DOHH2 (cell line): ENCODE measurements around the gene THTPA.

Experiments used
- H3F3A ChIP-seq: fragments of 200-600 bp; sonication (generic), shearing (Covaris generic); 2 replicates; pipeline ENCODE4 v1.6.0; 2016; ENCODE audit warnings: antibody characterized with exemption, mild to moderate bottlenecking; ENCODE audit not compliant: control insufficient read depth, insufficient read depth
- H3K27ac ChIP-seq: fragments of 200-600 bp; sonication (generic); 2 replicates; pipeline ENCODE4 v1.5.1; 2014; ENCODE audit warnings: low read depth, mild to moderate bottlenecking, low read length, moderate library complexity
- H3K27me3 ChIP-seq: fragments of 200-600 bp; sonication (generic); 2 replicates; pipeline ENCODE4 v1.6.1; 2014; ENCODE audit warnings: mild to moderate bottlenecking, low read length, mixed read lengths; ENCODE audit not compliant: control insufficient read depth
- H3K36me3 ChIP-seq: fragments of 200-600 bp; sonication (generic); 2 replicates; pipeline ENCODE4 v1.6.1; 2014; ENCODE audit warnings: mild to moderate bottlenecking, low read length, moderate library complexity, mixed read lengths; ENCODE audit not compliant: control insufficient read depth
- H3K4me1 ChIP-seq: fragments of 200-600 bp; sonication (generic); 2 replicates; pipeline ENCODE4 v1.6.1; 2014; ENCODE audit warnings: mild to moderate bottlenecking, low read length, mixed read lengths; ENCODE audit not compliant: control insufficient read depth
- H3K4me2 ChIP-seq: fragments of 200-600 bp; sonication (generic); 2 replicates; pipeline ENCODE4 v1.6.0; 2014; ENCODE audit warnings: mild to moderate bottlenecking, low read length, moderate library complexity
- H3K4me3 ChIP-seq: fragments of 200-600 bp; sonication (generic); 2 replicates; pipeline ENCODE4 v1.5.1; 2014; ENCODE audit warnings: mild to moderate bottlenecking, low read length, mixed read lengths
- H3K79me2 ChIP-seq: fragments of 200-600 bp; sonication (generic); 2 replicates; pipeline ENCODE4 v1.6.1; 2014; ENCODE audit warnings: mild to moderate bottlenecking, low read length, mixed read lengths; ENCODE audit not compliant: control insufficient read depth
- H3K9me2 ChIP-seq: fragments of 200-600 bp; sonication (generic); replicated peaks from 2 replicates; pipeline ENCODE4 v1.6.1; 2014; ENCODE audit warnings: mild to moderate bottlenecking, low read length, mixed read lengths; ENCODE audit not compliant: control insufficient read depth
- H3K9me3 ChIP-seq: fragments of 200-600 bp; sonication (generic); 2 replicates; pipeline ENCODE4 v1.6.1; 2014; ENCODE audit warnings: antibody characterized with exemption, low read length, mixed read lengths; ENCODE audit not compliant: control insufficient read depth, insufficient read depth
- H4K20me1 ChIP-seq: fragments of 200-600 bp; sonication (generic); 2 replicates; pipeline ENCODE4 v1.6.0; 2014; ENCODE audit warnings: low read depth, mild to moderate bottlenecking, antibody characterized with exemption, low read length, moderate library complexity; ENCODE audit not compliant: control insufficient read depth, insufficient read depth
- EZH2phosphoT487 ChIP-seq: fragments of 200-600 bp; sonication (generic); IDR thresholded peaks from 2 replicates; pipeline ENCODE4 v1.6.1; 2017; ENCODE audit warnings: borderline replicate concordance, mild to moderate bottlenecking, antibody characterized with exemption, low read length, moderate library complexity, mixed read lengths
- TF ChIP-seq, protein P1 (sequence below): fragments of 200-600 bp; sonication (generic); IDR thresholded peaks from one replicate; pipeline ENCODE4 v1.5.1; 2014; ENCODE audit warnings: antibody characterized with exemption, mild to moderate bottlenecking, low read depth, low read length; ENCODE audit not compliant: poor library complexity, severe bottlenecking

Gene THTPA

GRCh38 chr14:23558346-23559009 lies 2.4 kb downstream of the THTPA start:
- no peaks in the 10 kb centered on the region for H3K9me2 ChIP-seq
- no peak for TF ChIP-seq EZH2phosphoT487
- TF ChIP-seq, protein P1, sequence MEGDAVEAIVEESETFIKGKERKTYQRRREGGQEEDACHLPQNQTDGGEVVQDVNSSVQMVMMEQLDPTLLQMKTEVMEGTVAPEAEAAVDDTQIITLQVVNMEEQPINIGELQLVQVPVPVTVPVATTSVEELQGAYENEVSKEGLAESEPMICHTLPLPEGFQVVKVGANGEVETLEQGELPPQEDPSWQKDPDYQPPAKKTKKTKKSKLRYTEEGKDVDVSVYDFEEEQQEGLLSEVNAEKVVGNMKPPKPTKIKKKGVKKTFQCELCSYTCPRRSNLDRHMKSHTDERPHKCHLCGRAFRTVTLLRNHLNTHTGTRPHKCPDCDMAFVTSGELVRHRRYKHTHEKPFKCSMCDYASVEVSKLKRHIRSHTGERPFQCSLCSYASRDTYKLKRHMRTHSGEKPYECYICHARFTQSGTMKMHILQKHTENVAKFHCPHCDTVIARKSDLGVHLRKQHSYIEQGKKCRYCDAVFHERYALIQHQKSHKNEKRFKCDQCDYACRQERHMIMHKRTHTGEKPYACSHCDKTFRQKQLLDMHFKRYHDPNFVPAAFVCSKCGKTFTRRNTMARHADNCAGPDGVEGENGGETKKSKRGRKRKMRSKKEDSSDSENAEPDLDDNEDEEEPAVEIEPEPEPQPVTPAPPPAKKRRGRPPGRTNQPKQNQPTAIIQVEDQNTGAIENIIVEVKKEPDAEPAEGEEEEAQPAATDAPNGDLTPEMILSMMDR, result no peak
- H3F3A ChIP-seq, result peaks cover 10% of the 10 kb centered on the region; the same call in 1 of the 2 replicates
- H3K9me3 ChIP-seq, result no peaks in the 10 kb centered on the region
- H3K4me2 ChIP-seq, result peak overlapping the region; percentile 70
- peaks cover 56% of the 10 kb centered on the region for H3K36me3 ChIP-seq
- no peak overlapping the region for H3K27ac ChIP-seq
- H3K27me3 ChIP-seq, result no peaks in the 10 kb centered on the region
- H3K4me1 ChIP-seq, result peaks cover 19% of the 10 kb centered on the region
- peaks cover 32% of the 10 kb centered on the region for H3K79me2 ChIP-seq
- H3K4me3 ChIP-seq, result peak overlapping the region; percentile 84; the same call in 1 of the 2 replicates
- H4K20me1 ChIP-seq, result 0 out of 2 replicates have a peak, but pooled peaks cover 5% of the 10 kb centered on the region

- TF ChIP-seq, protein P1, result peak; percentile 99
- TF ChIP-seq EZH2phosphoT487, result no peak
Observed at GRCh38 chr14:23559010-23559925, 3.2 kb downstream of the THTPA start.

GRCh38 chr14:23559926-23560520 lies 4.0 kb downstream of the THTPA start:
- Histone ChIP-seq H3K9me3 (no peaks in the 10 kb centered on the region), H3F3A (peaks cover 10% of the 10 kb centered on the region; the same call in 1 of the 2 replicates), H3K9me2 (no peaks in the 10 kb centered on the region), H3K4me3 (no peak overlapping the region), H3K4me2 (no peak overlapping the region), H4K20me1 (0 out of 2 replicates have a peak, but pooled peaks cover 5% of the 10 kb centered on the region), H3K27ac (no peak overlapping the region), H3K79me2 (peaks cover 32% of the 10 kb centered on the region), H3K27me3 (no peaks in the 10 kb centered on the region), H3K4me1 (peaks cover 19% of the 10 kb centered on the region), H3K36me3 (peaks cover 72% of the 10 kb centered on the region)
- TF ChIP-seq EZH2phosphoT487, result no peak
- TF ChIP-seq, protein P1, result no peak

More at GRCh38 chr14:23559010-23559925, 3.2 kb downstream of the THTPA start:
- H4K20me1 ChIP-seq, result 0 out of 2 replicates have a peak, but pooled peaks cover 5% of the 10 kb centered on the region
- H3K4me2 ChIP-seq, result no peak overlapping the region
- H3K27ac ChIP-seq, result no peak overlapping the region
- peaks cover 64% of the 10 kb centered on the region for H3K36me3 ChIP-seq
- peaks cover 10% of the 10 kb centered on the region; the same call in 1 of the 2 replicates for H3F3A ChIP-seq
- H3K4me1 ChIP-seq, result peaks cover 19% of the 10 kb centered on the region
- no peaks in the 10 kb centered on the region for H3K9me3 ChIP-seq
- H3K4me3 ChIP-seq, result no peak overlapping the region
- no peaks in the 10 kb centered on the region for H3K9me2 ChIP-seq
- H3K79me2 ChIP-seq, result peaks cover 32% of the 10 kb centered on the region
- H3K27me3 ChIP-seq, result no peaks in the 10 kb centered on the region
